OCI-LY7 (cell line): ENCODE results near the gene PLEKHH1. TPM values are rescaled to one million over a fixed set of nuclear protein-coding genes. Genes with fewer than 3 reads are reported as not detected.

ENCODE experiments used
- BruUV-seq: library from RNA; stranded (reverse); fragments of 400-500 nt; replicated peaks from 2 replicates; lab custom pipeline; 2021; lab: Mats Ljungman, UMichigan
- CTCF ChIA-PET: fragments of 300-600 bp; sonication (Branson Sonifier 250); formaldehyde crosslinking; loops from one replicate; lab custom pipeline; 2022; ENCODE audit warnings: antibody characterized with exemption; ENCODE audit not compliant: unreplicated experiment; lab: Charles Lee
- POLR2A ChIA-PET: fragments of 300-600 bp; sonication (Branson Sonifier 250); formaldehyde crosslinking; loops from one replicate; lab custom pipeline; 2022; ENCODE audit warnings: antibody characterized with exemption; lab: Charles Lee
- DNase-seq: peaks from one replicate; pipeline ENCODE4 v3.0.0-alpha.2; 2015; ENCODE audit warnings: low spot score
- H2AFZ ChIP-seq: fragments of 200-600 bp; sonication (generic), shearing (Covaris generic); 2 replicates; pipeline ENCODE4 v1.6.1; 2014; ENCODE audit warnings: mild to moderate bottlenecking, antibody characterized with exemption, low read length, moderate library complexity
- H3K27ac ChIP-seq: fragments of 200-600 bp; sonication (generic); 2 replicates; pipeline ENCODE4 v1.5.1; 2014; ENCODE audit warnings: mixed run types, low read depth, mild to moderate bottlenecking, moderate library complexity, low read length, inconsistent platforms; ENCODE audit not compliant: poor library complexity, severe bottlenecking
- H3K36me3 ChIP-seq: fragments of 200-600 bp; sonication (generic); 2 replicates; pipeline ENCODE4 v1.6.1; 2014; ENCODE audit warnings: mild to moderate bottlenecking, antibody characterized with exemption, low read length, moderate library complexity, mixed read lengths; ENCODE audit not compliant: insufficient read depth
- H3K4me1 ChIP-seq: fragments of 200-600 bp; sonication (generic); 2 replicates; pipeline ENCODE4 v1.5.1; 2014; ENCODE audit warnings: mild to moderate bottlenecking, low read length; ENCODE audit not compliant: insufficient read depth, poor library complexity, severe bottlenecking
- H3K4me2 ChIP-seq: fragments of 200-600 bp; sonication (generic); 2 replicates; pipeline ENCODE4 v1.6.1; 2014; ENCODE audit warnings: mild to moderate bottlenecking, low read length
- H3K4me3 ChIP-seq: fragments of 200-600 bp; sonication (generic); 2 replicates; pipeline ENCODE4 v1.5.1; 2014; ENCODE audit warnings: mild to moderate bottlenecking, low read depth, low read length; ENCODE audit not compliant: poor library complexity, severe bottlenecking
- H3K79me2 ChIP-seq: fragments of 200-600 bp; sonication (generic); 2 replicates; pipeline ENCODE4 v1.6.1; 2016; ENCODE audit warnings: low read depth, mild to moderate bottlenecking, low read length, moderate library complexity, mixed read lengths; ENCODE audit not compliant: insufficient read depth
- H3K9me2 ChIP-seq: fragments of 200-600 bp; sonication (generic); 2 replicates; pipeline ENCODE4 v1.6.1; 2016; ENCODE audit warnings: mild to moderate bottlenecking, low read length, mixed read lengths; ENCODE audit not compliant: insufficient read depth
- H3K9me3 ChIP-seq: fragments of 200-600 bp; sonication (generic); 2 replicates; pipeline ENCODE4 v1.6.1; 2014; ENCODE audit warnings: mild to moderate bottlenecking, mixed run types, low read length, mixed read lengths
- H4K20me1 ChIP-seq: fragments of 200-600 bp; sonication (generic); 2 replicates; pipeline ENCODE4 v1.6.1; 2014; ENCODE audit warnings: mild to moderate bottlenecking, antibody characterized with exemption, low read length, moderate library complexity, mixed read lengths; ENCODE audit not compliant: insufficient read depth
- EZH2phosphoT487 ChIP-seq: fragments of 200-600 bp; sonication (generic); IDR thresholded peaks from 2 replicates; pipeline ENCODE4 v1.6.1; 2018; ENCODE audit warnings: low read depth, borderline replicate concordance, mild to moderate bottlenecking, mixed run types, antibody characterized with exemption, low read length, moderate library complexity, mixed read lengths
- intact Hi-C: fragments of 100-400 bp; cut with micrococcal nuclease; formaldehyde crosslinking; loops from one replicate; pipeline ENCODE4 v1.10.0; 2022; ENCODE audit not compliant: unreplicated experiment
- total RNA-seq, 2 experiments: library from RNA; depleted of rRNA in 1 of 2; stranded (reverse); fragments of >200 nt in 1 of 2; shearing (Covaris generic) in 1 of 2; gene quantifications; 2 replicates each; pipeline ENCODE4 v1.2.3, GENCODE V29; 2014 to 2022
- TF ChIP-seq, protein P1 (sequence below): fragments of 200-600 bp; sonication (generic); conservative IDR thresholded peaks from 2 replicates; pipeline ENCODE4 v1.5.1; 2014; ENCODE audit warnings: mild to moderate bottlenecking, antibody characterized with exemption, low read length, moderate library complexity, mixed read lengths

Gene PLEKHH1
- total RNA-seq, 2 experiments from 2014 or later, result not detected

DNA sequence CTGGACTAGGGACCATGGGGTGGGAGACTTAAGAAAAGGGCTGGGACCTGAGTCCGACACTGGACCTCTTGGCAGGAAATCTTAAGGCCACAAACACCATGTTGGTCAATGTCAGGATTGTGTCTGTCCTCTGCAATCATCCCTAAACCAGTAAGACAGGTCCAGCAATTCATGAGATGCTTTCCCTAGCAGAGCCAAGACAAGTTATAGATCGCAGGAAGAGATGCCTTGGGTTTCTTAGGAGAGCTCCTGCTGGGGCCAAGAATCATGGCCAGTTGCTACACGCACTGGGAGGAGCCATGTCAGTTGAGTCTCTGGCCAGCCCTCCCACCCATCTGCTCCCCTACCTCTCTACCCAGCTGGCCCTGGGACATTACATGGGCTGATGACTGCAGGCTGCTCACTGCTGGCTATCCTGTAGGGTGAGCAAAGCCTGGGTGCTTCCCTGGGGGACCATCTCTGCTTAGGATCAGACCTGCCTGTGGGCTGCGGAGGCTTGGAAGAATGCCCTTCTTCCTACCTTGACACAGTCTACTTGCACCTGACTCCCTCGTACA is 14.2 kb downstream of the PLEKHH1 start:
- H3K9me2 ChIP-seq, result no peaks in the 10 kb centered on the region
- no TSS peak for BruUV-seq
- ChIA-PET POLR2A (no interaction called here), CTCF (no interaction called here)
- DNase-seq, result no peak
- no peaks in the 10 kb centered on the region for H4K20me1 ChIP-seq
- H3K27ac ChIP-seq, result no peak overlapping the region
- H2AFZ ChIP-seq, result no peak overlapping the region
- H3K79me2 ChIP-seq, result no peaks in the 10 kb centered on the region
- no peaks in the 10 kb centered on the region for H3K36me3 ChIP-seq
- no peak overlapping the region for H3K4me3 ChIP-seq
- intact Hi-C loops, result no loop called here
- H3K9me3 ChIP-seq, result peaks cover 7% of the 10 kb centered on the region; the same call in 1 of the 2 replicates
- no peaks in the 10 kb centered on the region for H3K4me1 ChIP-seq
- no peak for TF ChIP-seq EZH2phosphoT487
- TF ChIP-seq, protein P1, sequence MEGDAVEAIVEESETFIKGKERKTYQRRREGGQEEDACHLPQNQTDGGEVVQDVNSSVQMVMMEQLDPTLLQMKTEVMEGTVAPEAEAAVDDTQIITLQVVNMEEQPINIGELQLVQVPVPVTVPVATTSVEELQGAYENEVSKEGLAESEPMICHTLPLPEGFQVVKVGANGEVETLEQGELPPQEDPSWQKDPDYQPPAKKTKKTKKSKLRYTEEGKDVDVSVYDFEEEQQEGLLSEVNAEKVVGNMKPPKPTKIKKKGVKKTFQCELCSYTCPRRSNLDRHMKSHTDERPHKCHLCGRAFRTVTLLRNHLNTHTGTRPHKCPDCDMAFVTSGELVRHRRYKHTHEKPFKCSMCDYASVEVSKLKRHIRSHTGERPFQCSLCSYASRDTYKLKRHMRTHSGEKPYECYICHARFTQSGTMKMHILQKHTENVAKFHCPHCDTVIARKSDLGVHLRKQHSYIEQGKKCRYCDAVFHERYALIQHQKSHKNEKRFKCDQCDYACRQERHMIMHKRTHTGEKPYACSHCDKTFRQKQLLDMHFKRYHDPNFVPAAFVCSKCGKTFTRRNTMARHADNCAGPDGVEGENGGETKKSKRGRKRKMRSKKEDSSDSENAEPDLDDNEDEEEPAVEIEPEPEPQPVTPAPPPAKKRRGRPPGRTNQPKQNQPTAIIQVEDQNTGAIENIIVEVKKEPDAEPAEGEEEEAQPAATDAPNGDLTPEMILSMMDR, result no peak
- H3K4me2 ChIP-seq, result no peak overlapping the region

DNA sequence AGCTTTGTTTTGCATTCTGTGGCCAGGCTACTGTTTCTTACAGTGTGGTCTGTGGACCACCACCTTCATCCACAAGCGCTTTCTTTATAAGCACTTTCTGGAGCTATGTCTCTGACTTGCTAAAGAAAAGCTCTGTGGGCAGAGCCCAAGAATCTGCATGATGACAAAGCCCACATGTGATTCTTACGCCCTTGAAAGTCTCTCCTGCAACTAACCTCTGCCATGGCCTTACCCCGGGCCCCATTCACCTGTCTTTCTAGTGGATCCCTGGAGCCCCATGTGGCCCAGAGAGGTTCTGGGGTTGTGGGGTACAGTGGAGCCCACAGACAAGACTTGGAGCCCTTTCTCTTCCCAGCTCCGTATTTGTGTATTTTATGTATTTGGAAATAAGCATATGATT is 16.6 kb downstream of the PLEKHH1 start:
- POLR2A ChIA-PET, result interaction anchor here (0.6 kb wide), 2 partner anchors 13 to 180 kb away, joined by 3 to 4 read pairs; no protein-coding TSS in a partner anchor
- no TSS peak for BruUV-seq

DNA sequence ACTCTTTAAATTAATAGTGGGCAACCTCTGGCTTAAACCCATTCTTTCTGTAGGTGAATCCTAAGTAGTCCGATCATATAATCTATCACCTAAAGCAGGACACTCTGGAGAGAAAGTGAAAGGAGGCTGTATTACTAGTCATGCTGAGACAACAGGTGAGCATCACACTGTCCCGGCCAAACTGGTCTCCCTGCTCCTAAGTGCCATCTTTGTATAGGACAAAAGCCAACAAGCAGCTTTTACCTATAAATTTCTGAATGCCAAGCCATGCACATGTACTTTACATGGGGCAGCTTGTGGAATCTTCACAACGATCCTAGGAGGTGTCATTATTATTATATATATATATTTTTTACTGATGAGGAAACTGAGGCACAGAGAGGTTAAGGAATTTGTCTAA is 18.0 kb downstream of the PLEKHH1 start:
- Histone ChIP-seq H3K4me2 (no peak overlapping the region), H3K9me3 (no peaks in the 10 kb centered on the region), H4K20me1 (no peaks in the 10 kb centered on the region), H3K4me3 (no peak overlapping the region), H3K36me3 (no peaks in the 10 kb centered on the region), H3K27ac (no peak overlapping the region), H3K9me2 (no peaks in the 10 kb centered on the region), H2AFZ (no peak overlapping the region), H3K79me2 (no peaks in the 10 kb centered on the region), H3K4me1 (no peaks in the 10 kb centered on the region)
- ChIA-PET CTCF (no interaction called here), POLR2A (interaction anchor here (0.6 to 0.7 kb wide), 2 partner anchors 8 to 168 kb away, joined by 3 read pairs; no protein-coding TSS in a partner anchor)
- intact Hi-C loops, result no loop called here
- DNase-seq, result no peak
- BruUV-seq, result no TSS peak
- no peak for TF ChIP-seq EZH2phosphoT487
- TF ChIP-seq, protein P1, result no peak

More for the DNA sequence above, 16.6 kb downstream of the PLEKHH1 start:
- Histone ChIP-seq H3K4me2 (no peak overlapping the region), H2AFZ (no peak overlapping the region), H4K20me1 (no peaks in the 10 kb centered on the region), H3K27ac (no peak overlapping the region), H3K79me2 (no peaks in the 10 kb centered on the region), H3K4me3 (no peak overlapping the region), H3K9me2 (no peaks in the 10 kb centered on the region), H3K36me3 (no peaks in the 10 kb centered on the region), H3K9me3 (peaks cover 2% of the 10 kb centered on the region; the same call in 1 of the 2 replicates), H3K4me1 (no peaks in the 10 kb centered on the region)
- DNase-seq, result no peak
- intact Hi-C loops, result no loop called here
- CTCF ChIA-PET, result no interaction called here
- TF ChIP-seq, protein P1, result no peak
